HepG2 (cell line): ENCODE measurements around the gene BCL2L1. TPM values are rescaled to one million over a fixed set of nuclear protein-coding genes. Genes with fewer than 3 reads are reported as not detected.

Experiments
- ADNP ChIP-seq: sonication (generic); formaldehyde crosslinking; IDR thresholded peaks from 2 replicates; pipeline ENCODE4 v1.4.0; 2020; ENCODE audit warnings: missing genetic modification reagents
- CCAR2 ChIP-seq: fragments of 200-400 bp; formaldehyde crosslinking; optimal IDR thresholded peaks from 2 replicates; pipeline ENCODE3; 2018; ENCODE audit warnings: low read depth, mild to moderate bottlenecking, low read length, moderate library complexity
- CREM ChIP-seq, 2 experiments: sonication (generic) in 1 of 2; formaldehyde crosslinking in 1 of 2; IDR thresholded peaks; 2 replicates each; pipeline versions ENCODE4 v1.4.0 to v1.6.1; 2016 to 2020; ENCODE audit warnings: antibody characterized with exemption in 1 of 2, mild to moderate bottlenecking in 1 of 2, missing genetic modification reagents in 1 of 2
- E2F2 ChIP-seq: sonication (generic); formaldehyde crosslinking; IDR thresholded peaks from 2 replicates; pipeline ENCODE4 v1.4.0; 2020; ENCODE audit warnings: missing genetic modification reagents, borderline replicate concordance
- KIAA2018 ChIP-seq: sonication (generic); formaldehyde crosslinking; IDR thresholded peaks from 2 replicates; pipeline ENCODE4 v1.5.0; 2020; ENCODE audit warnings: mild to moderate bottlenecking, missing genetic modification reagents, borderline replicate concordance
- MXI1 ChIP-seq: IDR thresholded peaks from 3 replicates; pipeline ENCODE4 v1.6.1; 2012; ENCODE audit warnings: low read depth, low read length, inconsistent platforms, borderline replicate concordance
- PHF21A ChIP-seq: sonication (generic); formaldehyde crosslinking; IDR thresholded peaks from 2 replicates; pipeline ENCODE4 v1.5.0; 2020; ENCODE audit warnings: mild to moderate bottlenecking, missing genetic modification reagents
- PPARG ChIP-seq: conservative IDR thresholded peaks from 2 replicates; pipeline ENCODE4 v1.6.1; 2016; ENCODE audit warnings: missing biosample characterization, missing genetic modification reagents
- ZMYM4 ChIP-seq: sonication (generic); formaldehyde crosslinking; IDR thresholded peaks from 2 replicates; pipeline ENCODE4 v1.8.1; 2023; ENCODE audit warnings: mild to moderate bottlenecking, missing genetic modification reagents
- ZNF558 ChIP-seq: sonication (generic); formaldehyde crosslinking; IDR thresholded peaks from 2 replicates; pipeline ENCODE4 v1.9.0; 2022; ENCODE audit warnings: mild to moderate bottlenecking, missing genetic modification reagents, borderline replicate concordance
- ZNF761 ChIP-seq: sonication (generic); formaldehyde crosslinking; conservative IDR thresholded peaks from 2 replicates; pipeline ENCODE4 v1.4.0; 2020; ENCODE audit warnings: mild to moderate bottlenecking, missing genetic modification reagents
- ZNF878 ChIP-seq: sonication (generic); formaldehyde crosslinking; IDR thresholded peaks from 2 replicates; pipeline ENCODE4 v1.8.1; 2023; ENCODE audit warnings: mild to moderate bottlenecking, missing genetic modification reagents, moderate library complexity
- ZSCAN12 ChIP-seq: sonication (generic); formaldehyde crosslinking; IDR thresholded peaks from 2 replicates; pipeline ENCODE4 v1.9.0; 2021; ENCODE audit warnings: mild to moderate bottlenecking, missing genetic modification reagents
- ZSCAN29 ChIP-seq: sonication (generic); formaldehyde crosslinking; conservative IDR thresholded peaks from 2 replicates; pipeline ENCODE4 v1.4.0; 2020; ENCODE audit warnings: mild to moderate bottlenecking, missing genetic modification reagents
- polyA plus RNA-seq, 8 experiments: library from polyadenylated mRNA; depleted of rRNA in 3 of 8; stranded (reverse) in 7 of 8; unstranded in 1 of 8; fragments of >200 nt; fragmentation: Illumina TruSeq in 4 of 8; extraction: Trizol in 4 of 8; gene quantifications; 2 replicates each; pipeline versions ENCODE4 v1.2.1 to v1.2.3, GENCODE V29; 2011 to 2016; ENCODE audit warnings: low read depth in 4 of 8, missing spikeins in 1 of 8, mixed read lengths in 1 of 8; ENCODE audit not compliant: insufficient read depth in 1 of 8
- total RNA-seq, 5 experiments: library from RNA; depleted of rRNA; stranded (reverse); fragments of >200 nt; fragmentation: Illumina TruSeq; extraction: Trizol; gene quantifications; 2 replicates each; pipeline ENCODE4 v1.2.3, GENCODE V29; 2016; ENCODE audit warnings: low read depth in 1 of 5
- TF ChIP-seq, protein P1 (sequence below): sonication (generic); formaldehyde crosslinking; IDR thresholded peaks from 2 replicates; pipeline ENCODE4 v1.5.0; 2020; ENCODE audit warnings: mild to moderate bottlenecking, missing genetic modification reagents, borderline replicate concordance

Gene BCL2L1
- total and polyA plus RNA-seq, 2 of the 13 experiments (the other 11 are each of a cell fraction or from before 2014, with no cell fraction given), result 164 to 258 TPM

- TF ChIP-seq E2F2 (CRISPR knock-in tag) (no peak), ZSCAN29 (0 out of 2 replicates have a peak, but pooled peaks have one; percentile 29), MXI1 (0 out of 3 replicates have a peak, but pooled peaks have one; percentile 14), CREM (IDR thresholded peaks at IDR 0.05) (no peak), CREM (CRISPR knock-in tag; IDR thresholded peaks at IDR 0.05) (no peak), PPARG (CRISPR knock-in tag) (no peak), ADNP (CRISPR knock-in tag) (no peak), ZNF558 (CRISPR knock-in tag) (no peak), CCAR2 (no peak), ZNF878 (CRISPR knock-in tag) (no peak), KIAA2018 (no peak), ZNF761 (CRISPR knock-in tag) (peak; percentile 67; the same call in 1 of the 2 replicates), ZSCAN12 (no peak), ZMYM4 (no peak), PHF21A (CRISPR knock-in tag) (0 out of 2 replicates have a peak, but pooled peaks have one; percentile 29)
- TF ChIP-seq, protein P1, sequence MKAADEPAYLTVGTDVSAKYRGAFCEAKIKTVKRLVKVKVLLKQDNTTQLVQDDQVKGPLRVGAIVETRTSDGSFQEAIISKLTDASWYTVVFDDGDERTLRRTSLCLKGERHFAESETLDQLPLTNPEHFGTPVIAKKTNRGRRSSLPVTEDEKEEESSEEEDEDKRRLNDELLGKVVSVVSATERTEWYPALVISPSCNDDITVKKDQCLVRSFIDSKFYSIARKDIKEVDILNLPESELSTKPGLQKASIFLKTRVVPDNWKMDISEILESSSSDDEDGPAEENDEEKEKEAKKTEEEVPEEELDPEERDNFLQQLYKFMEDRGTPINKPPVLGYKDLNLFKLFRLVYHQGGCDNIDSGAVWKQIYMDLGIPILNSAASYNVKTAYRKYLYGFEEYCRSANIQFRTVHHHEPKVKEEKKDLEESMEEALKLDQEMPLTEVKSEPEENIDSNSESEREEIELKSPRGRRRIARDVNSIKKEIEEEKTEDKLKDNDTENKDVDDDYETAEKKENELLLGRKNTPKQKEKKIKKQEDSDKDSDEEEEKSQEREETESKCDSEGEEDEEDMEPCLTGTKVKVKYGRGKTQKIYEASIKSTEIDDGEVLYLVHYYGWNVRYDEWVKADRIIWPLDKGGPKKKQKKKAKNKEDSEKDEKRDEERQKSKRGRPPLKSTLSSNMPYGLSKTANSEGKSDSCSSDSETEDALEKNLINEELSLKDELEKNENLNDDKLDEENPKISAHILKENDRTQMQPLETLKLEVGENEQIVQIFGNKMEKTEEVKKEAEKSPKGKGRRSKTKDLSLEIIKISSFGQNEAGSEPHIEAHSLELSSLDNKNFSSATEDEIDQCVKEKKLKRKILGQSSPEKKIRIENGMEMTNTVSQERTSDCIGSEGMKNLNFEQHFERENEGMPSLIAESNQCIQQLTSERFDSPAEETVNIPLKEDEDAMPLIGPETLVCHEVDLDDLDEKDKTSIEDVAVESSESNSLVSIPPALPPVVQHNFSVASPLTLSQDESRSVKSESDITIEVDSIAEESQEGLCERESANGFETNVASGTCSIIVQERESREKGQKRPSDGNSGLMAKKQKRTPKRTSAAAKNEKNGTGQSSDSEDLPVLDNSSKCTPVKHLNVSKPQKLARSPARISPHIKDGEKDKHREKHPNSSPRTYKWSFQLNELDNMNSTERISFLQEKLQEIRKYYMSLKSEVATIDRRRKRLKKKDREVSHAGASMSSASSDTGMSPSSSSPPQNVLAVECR (CRISPR knock-in tag), result no peak
Observed at GRCh38 chr20:31680286-31681127, 42.2 kb downstream of the BCL2L1 start (continued).
